Endothelial cell of umbilical vein (primary cell): Measurements from ENCODE around the gene SARS1.

Source experiments
- CTCF ChIP-seq, 2 donors: IDR thresholded peaks; 1 replicate in 1 of 2; 2 replicates in 1 of 2; pipeline ENCODE4 v1.5.1; 2011; ENCODE audit warnings: low read length in 2 of 2, mild to moderate bottlenecking in 2 of 2, moderate library complexity in 2 of 2, control low read depth in 1 of 2, inconsistent platforms in 1 of 2, low read depth in 1 of 2; ENCODE audit not compliant: insufficient read depth in 1 of 2; ENCODE audit errors: extremely low read depth in 1 of 2
- MYC ChIP-seq: IDR thresholded peaks from one replicate; pipeline ENCODE4 v1.6.1; 2011; ENCODE audit warnings: mild to moderate bottlenecking, low read depth, low read length
- POLR2A ChIP-seq: IDR thresholded peaks from 2 replicates; pipeline ENCODE4 v1.6.1; 2012; ENCODE audit warnings: low read depth, mild to moderate bottlenecking, control low read depth, low read length

GRCh38 chr1:109281680-109282496, 68.2 kb downstream of the SARS1 start:
- TF ChIP-seq POLR2A (no peak), CTCF (IDR thresholded peaks at IDR 0.05; ENCODE audit: extremely low read depth in 1 of 2, insufficient read depth in 1 of 2, low read depth in 1 of 2, low read length in 2 of 2) (no peak), MYC (no peak)
